HG03097 (cell line): Measurements from ENCODE around the gene NXPE4.
"Not testable (repeated sequence)": the region's sequence is repeated elsewhere in the genome, so short reads cannot be mapped to it uniquely, and the experiment has no call there.

Source experiments
- ATAC-seq: cut with Tn5 transposase; IDR thresholded peaks from one replicate; pipeline ENCODE4 v1.9.1; 2021; ENCODE audit not compliant: unreplicated experiment, low FRiP score

The NXPE4 gene

GRCh38 chr11:114595571-114595970 is at the start of gene NXPE4:
Gene NXPE4 (minus strand): TSS chr11:114595786. CDS start chr11:114594759, 1,027 bp downstream.
- no peak for ATAC-seq

GRCh38 chr11:114639440-114639839 is 43.9 kb upstream of the NXPE4 start:
- ATAC-seq: not testable (repeated sequence)

DNA sequence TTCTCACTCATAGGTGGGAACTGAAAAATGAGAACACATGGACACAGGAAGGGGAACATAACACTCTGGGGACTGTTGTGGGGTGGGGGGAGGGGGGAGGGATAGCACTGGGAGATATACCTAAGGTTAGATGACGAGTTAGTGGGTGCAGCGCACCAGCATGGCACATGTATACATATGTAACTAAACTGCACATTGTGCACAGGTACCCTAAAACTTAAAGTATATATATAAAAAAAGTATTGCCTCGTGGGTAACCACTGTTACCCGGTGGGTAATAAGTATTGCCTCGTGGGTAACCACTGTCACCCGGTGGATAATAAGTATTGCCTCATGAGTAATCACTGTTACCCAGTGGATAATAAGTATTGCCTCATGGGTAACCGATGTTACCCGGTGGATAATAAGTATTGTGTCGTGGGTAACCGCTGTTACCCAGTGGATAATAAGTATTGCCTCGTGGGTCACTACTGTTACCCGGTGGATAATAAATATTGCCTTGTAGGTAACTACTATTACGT is 35.9 kb upstream of the NXPE4 start:
- ATAC-seq: not testable (repeated sequence)

DNA sequence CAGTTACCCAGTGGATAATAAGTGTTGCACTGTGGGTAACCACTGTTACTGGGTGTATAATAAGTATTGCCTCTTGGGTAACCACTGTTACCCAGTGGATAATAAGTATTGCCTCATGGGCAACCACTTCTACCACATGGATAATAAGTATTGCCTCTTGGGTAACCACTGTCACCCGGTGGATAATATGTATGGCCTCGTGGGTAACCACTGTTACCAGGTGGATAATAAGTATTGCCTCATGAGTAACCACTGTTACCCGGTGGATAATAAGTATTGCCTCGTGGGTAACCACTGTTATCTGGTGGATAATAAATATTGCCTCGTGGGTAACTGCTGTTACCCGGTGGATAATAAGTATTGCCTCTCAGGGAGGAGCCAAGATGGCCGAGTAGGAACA is 29.7 kb upstream of the NXPE4 start:
- ATAC-seq: no peak

DNA sequence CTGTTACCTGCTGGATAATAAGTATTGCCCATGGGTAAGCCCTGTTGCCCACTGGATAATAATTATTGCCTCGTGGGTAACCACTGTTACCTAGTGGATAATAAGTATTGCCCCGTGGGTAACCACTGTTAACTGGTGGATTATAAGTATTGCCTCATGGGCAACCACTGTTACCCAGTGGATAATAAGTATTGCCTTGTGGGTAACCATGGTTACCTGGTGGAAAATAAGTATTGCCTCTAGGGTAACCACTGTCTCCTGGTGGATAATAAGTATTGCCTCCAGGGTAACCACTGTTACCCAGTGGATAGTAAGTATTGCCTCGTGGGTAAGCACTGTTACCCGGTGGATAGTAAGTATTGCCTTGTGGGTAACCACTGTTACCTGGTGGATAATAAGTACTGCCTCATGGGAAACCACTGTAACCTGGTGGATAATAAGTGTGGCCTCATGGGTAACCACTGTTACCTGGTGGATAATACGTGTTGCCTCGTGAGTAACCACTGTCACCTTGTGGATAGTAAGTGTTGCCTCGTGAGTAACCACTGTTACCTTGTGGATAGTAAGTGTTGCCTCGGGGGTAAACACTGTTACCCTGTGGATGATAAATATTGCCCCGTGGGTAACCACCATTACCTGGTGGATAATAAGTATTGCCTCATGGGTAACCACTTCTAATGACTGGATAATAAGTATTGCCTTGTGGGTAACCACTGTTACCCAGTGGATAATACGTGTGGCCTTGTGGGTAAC is 29.0 kb upstream of the NXPE4 start:
- ATAC-seq: no peak

DNA sequence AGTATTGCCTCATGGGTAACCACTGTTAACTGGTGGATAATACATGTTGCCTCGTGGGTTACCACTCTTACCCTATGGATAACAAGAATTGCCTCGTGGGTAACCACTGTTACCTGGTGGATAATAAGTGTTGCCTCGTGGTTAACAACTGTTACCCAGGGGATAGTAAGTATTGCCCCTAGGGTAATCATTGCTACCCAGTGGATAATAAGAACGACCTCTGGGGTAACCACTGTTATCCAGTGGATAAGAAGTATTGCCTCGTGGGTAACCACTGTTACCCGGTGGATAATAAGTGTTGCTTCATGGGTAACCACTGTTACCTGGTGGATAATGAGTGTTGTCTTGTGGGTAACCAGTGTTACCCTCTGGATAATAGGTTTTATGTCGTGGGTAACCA is 28.1 kb upstream of the NXPE4 start:
- no peak for ATAC-seq

DNA sequence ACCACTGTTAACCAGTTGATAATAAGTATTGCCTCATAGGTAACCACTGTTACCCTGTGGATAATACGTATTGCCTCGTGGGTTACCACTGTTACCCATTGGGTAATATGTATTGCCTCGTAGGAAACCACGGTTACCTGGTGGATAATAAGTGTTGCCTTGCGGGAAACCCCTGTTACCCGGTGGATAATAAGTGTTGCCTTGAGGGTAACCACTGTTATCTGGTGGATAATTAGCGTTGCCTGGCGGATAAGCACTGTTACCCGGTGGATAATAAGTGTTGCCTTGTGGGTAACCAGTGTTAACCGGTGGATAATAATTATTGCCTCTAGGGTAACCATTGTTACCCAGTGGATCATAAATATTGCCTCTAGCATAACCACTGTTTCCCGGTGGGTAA is 27.3 kb upstream of the NXPE4 start:
- ATAC-seq: no peak

DNA sequence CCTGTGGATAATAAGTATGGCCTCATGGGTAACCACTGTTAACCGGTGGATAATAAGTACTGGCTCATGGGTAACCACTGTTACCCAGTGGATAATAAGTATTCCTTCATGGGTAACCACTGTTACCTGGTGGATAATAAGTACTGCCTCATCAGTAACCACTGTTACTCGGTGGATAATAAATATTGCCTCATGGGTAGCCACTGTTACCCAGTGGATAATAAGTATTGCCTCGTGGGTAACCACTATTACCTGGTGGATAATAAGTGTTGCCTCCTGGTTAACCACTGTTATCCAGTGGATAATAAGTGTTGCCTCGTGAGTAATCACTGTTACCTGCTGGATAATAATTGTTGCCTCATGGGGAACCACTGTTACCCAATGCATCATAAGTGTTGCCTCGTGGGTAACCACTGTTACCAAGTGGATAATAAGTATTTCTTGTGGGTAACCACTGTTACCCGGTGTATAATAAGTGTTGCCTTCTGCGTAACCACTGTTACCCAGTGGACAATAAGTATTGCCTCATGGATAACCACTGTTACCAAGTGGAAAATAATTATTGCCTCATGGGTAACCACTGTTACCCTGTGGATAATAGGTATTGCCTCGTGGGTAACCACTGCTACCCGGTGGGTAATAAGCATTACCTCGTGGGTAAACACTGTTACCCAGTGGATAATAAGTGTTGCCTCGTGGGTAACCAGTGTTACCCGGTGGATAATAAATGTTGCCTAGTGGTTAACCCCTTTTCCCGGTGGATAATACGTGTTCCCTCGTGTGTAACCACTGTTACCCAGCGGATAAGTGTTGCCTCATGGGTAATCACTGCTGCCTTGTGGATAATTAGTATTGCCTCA is 26.6 kb upstream of the NXPE4 start:
- no peak for ATAC-seq

GRCh38 chr11:114621072-114621471 is 25.5 kb upstream of the NXPE4 start:
- ATAC-seq: no peak

DNA sequence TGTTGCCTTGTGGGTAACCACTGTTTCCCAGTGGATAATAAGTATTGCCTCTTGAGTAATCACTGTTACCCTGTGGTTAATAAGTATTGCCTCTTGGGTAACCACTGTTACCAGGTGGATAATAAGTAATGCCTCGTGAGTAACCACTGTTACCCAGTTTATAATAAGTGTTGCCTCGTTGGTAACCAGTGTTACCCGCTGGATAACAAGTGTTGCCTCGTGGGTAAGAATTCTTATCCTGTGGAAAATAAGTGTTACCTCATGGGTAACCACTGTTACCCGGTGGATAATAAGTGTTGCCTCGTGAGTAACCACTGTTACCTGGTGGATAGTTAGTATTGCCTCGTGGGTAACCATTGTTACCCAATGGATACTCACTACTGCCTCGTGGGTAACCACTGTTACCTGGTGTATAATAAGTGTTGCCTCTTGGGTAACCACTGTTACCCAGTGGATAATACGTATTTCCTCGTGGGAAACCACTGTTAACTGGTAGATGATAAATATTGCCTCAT is 24.1 kb upstream of the NXPE4 start:
- no peak for ATAC-seq

GRCh38 chr11:114618139-114618538 is 22.6 kb upstream of the NXPE4 start:
- ATAC-seq: no peak

GRCh38 chr11:114617157-114618124 is 21.9 kb upstream of the NXPE4 start:
- no peak for ATAC-seq

- no peak for ATAC-seq
These were observed 20.9 kb upstream of the NXPE4 start for GRCh38 chr11:114616516-114616915.

- no peak for ATAC-seq
These were observed 20.1 kb upstream of the NXPE4 start for GRCh38 chr11:114615448-114616361.

DNA sequence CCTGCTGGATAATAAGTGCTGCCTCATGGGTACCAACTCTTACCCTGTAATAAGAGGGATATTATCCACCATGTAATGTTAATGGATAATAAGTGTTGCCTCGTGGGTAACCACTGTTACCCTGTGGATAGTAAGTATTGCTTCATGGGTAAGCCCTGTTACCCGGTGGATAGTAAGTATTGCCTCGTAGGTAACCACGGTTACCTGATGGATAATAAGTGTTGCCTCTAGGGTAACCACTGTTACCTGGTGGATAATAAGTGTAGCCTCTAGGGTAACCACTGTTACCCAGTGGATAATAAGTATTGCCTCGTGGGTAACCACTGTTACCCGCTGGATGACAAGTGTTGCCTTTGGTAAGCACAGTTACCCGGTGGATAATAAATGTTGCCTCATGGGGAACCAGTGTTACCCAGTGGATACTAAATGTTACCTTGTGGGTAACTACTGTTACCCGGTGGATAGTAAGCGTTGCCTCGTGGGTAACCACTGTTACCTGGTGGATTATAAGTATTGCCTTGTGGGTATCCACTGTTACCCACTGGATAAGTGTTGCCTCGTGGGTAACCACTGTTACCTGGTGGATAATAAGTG is 18.6 kb upstream of the NXPE4 start:
- ATAC-seq: no peak

DNA sequence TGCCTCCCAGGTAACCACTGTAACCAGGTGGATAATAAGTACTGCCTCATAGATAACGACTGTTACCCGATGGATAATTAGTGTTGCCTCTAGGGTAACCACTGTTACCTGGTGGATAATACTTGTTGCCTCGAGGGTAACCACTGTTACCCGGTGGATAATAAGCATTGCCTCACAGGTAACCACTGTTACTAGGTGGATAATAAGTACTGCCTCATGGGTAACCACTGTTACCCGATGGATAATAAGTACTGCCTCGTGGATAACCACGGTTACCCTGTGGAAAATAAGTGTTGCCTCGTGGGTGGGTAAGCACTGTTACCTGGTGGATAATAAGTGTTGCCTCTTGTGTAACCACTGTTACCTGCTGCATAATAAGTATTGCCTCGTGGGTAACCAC is 17.5 kb upstream of the NXPE4 start:
- ATAC-seq: not testable (repeated sequence)

DNA sequence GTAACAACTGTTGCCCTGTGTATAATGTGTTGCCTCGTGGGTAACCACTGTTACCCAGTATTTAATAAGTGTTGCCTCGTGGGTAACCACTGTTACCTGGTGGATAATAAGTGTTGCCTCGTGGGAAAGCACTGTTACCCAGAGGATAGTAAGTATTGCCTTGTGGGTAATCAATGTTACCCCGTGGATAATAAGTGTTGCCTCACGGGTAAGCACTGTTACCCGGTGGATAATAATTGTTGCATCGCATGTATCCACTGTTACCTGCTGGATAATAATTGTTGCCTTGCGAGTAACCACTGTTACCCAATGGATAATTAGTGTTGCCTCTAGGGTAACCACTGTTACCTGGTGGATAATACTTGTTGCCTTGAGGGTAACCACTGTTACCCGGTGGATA is 17.1 kb upstream of the NXPE4 start:
- no peak for ATAC-seq

GRCh38 chr11:114612199-114612598 is 16.6 kb upstream of the NXPE4 start:
- not testable (repeated sequence) for ATAC-seq
